Measurements from ENCODE around the gene SDK1.

DNA sequence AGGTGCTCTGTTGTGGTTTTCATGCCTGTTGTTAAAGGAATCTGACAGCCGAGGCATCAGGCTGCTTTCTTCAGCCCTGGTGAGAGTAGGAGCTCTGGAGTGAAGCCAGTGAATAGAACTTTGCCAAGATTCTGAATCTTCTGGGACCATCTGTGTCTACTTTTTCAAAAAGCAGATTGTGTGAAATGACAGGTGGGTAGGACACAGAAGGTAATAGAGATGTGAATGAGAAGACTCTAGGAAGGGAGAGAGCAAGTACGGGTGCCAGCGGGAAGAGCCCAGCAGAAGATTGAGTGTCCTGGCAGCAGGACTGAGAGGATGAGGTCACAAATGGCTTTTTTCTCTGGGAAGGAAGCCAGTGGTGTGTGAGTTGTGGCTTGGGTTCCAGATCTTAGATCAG, 429.2 kb downstream of the SDK1 start:
- no peak for TF ChIP-seq ZNF302 (CRISPR knock-in tag; IDR thresholded peaks at IDR 0.05)
- TF ChIP-seq, protein P1, sequence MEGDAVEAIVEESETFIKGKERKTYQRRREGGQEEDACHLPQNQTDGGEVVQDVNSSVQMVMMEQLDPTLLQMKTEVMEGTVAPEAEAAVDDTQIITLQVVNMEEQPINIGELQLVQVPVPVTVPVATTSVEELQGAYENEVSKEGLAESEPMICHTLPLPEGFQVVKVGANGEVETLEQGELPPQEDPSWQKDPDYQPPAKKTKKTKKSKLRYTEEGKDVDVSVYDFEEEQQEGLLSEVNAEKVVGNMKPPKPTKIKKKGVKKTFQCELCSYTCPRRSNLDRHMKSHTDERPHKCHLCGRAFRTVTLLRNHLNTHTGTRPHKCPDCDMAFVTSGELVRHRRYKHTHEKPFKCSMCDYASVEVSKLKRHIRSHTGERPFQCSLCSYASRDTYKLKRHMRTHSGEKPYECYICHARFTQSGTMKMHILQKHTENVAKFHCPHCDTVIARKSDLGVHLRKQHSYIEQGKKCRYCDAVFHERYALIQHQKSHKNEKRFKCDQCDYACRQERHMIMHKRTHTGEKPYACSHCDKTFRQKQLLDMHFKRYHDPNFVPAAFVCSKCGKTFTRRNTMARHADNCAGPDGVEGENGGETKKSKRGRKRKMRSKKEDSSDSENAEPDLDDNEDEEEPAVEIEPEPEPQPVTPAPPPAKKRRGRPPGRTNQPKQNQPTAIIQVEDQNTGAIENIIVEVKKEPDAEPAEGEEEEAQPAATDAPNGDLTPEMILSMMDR (IDR thresholded peaks at IDR 0.05), result no peak
- TF ChIP-seq POLR2A (IDR thresholded peaks at IDR 0.05; ENCODE audit: low read length), result no peak
- TF ChIP-seq HDAC2 (IDR thresholded peaks at IDR 0.05), result no peak
- TF ChIP-seq SREBF2 (IDR thresholded peaks at IDR 0.05), result no peak
- TF ChIP-seq CEBPB (IDR thresholded peaks at IDR 0.05), result no peak
- TF ChIP-seq RFX5 (IDR thresholded peaks at IDR 0.05), result no peak
- TF ChIP-seq ZFP36 (IDR thresholded peaks at IDR 0.05; ENCODE audit: borderline replicate concordance, partially characterized antibody), result no peak
- no peak for TF ChIP-seq ZC3H11A (IDR thresholded peaks at IDR 0.05)
- TF ChIP-seq SMC3 (IDR thresholded peaks at IDR 0.05), result no peak
- TF ChIP-seq PHF8 (IDR thresholded peaks at IDR 0.05; ENCODE audit: borderline replicate concordance, low read depth), result no peak
- TF ChIP-seq CBX8 (IDR thresholded peaks at IDR 0.05), result no peak
- TF ChIP-seq, protein P2, sequence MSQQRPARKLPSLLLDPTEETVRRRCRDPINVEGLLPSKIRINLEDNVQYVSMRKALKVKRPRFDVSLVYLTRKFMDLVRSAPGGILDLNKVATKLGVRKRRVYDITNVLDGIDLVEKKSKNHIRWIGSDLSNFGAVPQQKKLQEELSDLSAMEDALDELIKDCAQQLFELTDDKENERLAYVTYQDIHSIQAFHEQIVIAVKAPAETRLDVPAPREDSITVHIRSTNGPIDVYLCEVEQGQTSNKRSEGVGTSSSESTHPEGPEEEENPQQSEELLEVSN (IDR thresholded peaks at IDR 0.05; ENCODE audit: borderline replicate concordance, low read depth), result no peak

All from A549 (cell line).